Dermis microvascular lymphatic vessel endothelial cell (primary cell): ENCODE results near the gene LCN15. TPM values are rescaled to one million over a fixed set of nuclear protein-coding genes. Genes with fewer than 3 reads are reported as not detected.
"Not testable (repeated sequence)": the region's sequence is repeated elsewhere in the genome, so short reads cannot be mapped to it uniquely, and the experiment has no call there.

ENCODE experiments used
- DNase-seq, 2 donors: peaks; one replicate each; pipeline versions ENCODE4 v3.0.0 to v3.0.0-alpha.2; 2010; ENCODE audit warnings: low read depth in 2 of 2
- total RNA-seq: library from RNA; depleted of rRNA; stranded (reverse); fragments of >200 nt; gene quantifications from 2 replicates; pipeline ENCODE4 v1.2.1, GENCODE V29; 2014

The LCN15 gene
- total RNA-seq, 1 donor from 2014 or later, result 0.13 TPM

DNA sequence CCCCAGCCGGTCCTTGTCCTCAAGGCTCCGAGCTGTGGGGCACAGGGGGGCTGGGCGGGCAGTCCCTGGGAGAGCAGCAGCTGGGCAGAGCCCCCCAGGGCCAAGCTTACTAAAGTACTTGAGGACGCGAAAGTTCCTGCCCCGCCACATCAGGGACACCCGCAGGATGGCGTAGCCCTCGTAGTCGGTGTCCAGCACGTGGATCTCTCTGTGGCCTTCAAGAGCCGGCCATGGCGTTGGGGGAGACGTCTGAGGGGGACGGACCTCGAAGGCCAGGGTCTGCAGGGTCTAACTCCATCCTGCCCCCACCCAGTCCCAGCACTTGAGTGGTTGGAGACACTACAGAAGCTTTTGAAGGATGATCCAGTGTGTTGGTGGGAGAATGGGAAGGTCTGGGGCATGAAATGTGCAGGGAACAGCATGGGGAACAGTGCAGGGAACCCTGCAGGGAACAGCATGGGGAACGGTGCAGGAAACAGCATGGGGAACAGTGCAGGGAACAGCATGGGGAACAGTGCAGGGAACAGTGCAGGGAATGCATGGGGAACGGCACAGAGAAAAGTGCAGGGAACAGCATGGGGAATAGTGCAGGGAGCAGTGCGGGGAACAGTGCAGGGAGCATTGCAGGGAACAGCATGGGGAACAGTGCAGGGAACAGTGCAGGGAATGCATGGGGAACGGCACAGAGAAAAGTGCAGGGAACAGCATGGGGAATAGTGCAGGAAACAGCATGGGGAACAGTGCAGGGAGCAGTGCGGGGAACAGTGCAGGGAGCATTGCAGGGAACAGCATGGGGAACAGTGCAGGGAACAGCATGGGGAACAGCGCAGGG is 8.8 kb downstream of the LCN15 start:
- DNase-seq, result not testable (repeated sequence)

GRCh38 chr9:136754626-136755301 is 9.6 kb downstream of the LCN15 start:
- DNase-seq, result no peak

- no peak for DNase-seq
Measured at GRCh38 chr9:136754059-136754572, 10.2 kb downstream of the LCN15 start.

DNA sequence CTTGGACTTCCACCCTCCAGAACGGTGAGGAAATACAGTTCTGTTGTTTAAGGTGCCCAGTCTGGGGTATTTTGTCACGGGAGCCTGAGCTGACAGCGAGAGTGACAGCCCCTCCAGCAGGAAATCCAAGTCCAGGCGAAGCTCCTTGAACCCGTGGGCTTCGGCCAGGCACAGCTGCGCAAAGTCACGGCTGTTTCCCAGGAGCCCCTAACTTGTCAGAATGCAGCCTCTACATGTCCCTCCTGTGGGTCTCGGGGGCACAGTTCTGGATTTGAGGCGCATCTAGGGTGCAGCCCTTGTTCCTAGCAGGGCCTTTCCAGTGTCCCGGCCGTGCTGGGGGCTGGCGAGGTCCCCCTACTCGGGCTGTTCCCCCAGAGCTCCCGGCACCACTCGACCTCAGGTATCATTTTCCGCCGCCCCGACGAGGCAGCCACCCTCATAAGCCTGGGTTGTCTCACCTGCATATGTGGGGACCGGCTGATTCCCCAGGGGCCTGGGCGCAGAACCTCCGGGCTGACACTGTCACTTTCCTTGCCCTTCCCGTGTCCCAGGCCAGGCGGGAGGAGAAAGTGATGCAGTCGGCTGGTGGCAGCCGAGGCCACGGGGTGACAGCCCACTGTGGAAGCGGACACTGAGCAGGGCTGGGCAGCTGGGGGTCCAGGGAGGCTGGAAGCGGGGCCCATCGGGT is 10.8 kb downstream of the LCN15 start:
- DNase-seq, result no peak

- no peak for DNase-seq
Measured at GRCh38 chr9:136751814-136752213, 12.5 kb downstream of the LCN15 start.

DNA sequence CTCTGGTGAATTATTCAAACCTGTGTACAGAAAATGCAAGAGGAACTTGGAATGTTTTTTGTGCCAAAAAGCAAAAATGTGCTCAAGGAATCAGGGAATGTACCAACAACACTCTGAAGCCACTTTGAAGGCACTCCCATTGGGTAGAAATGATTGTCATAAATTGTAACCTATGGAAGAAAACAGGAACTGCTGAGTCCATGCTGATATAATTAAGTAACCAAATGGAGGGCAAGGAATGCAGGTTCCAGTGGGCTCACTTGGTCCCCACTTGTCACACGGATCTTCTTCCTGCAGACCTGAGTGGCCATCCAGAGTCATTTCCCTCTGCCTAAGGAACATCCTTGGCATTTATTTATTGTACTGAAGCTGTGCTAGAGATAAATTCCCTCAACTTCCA is 13.1 kb downstream of the LCN15 start:
- no peak for DNase-seq

DNA sequence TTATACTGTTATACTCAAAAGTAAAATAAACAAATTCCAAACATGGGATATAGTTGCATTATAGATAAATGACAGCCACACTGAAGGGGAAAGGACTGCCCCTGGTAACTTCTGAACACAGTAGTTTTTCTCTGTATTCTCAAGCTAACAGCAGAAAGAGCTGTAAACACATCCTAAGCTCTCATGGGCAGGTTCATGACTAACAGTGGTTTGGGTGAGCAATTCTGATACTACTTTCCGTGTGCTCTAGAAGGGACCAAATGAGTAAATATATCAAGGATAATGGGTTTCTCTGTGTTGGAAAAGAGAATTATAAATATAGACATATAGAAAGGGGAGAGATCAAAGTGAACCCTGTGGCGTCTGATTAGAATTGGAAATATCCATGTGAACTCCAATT is 13.8 kb downstream of the LCN15 start:
- DNase-seq, result no peak

DNA sequence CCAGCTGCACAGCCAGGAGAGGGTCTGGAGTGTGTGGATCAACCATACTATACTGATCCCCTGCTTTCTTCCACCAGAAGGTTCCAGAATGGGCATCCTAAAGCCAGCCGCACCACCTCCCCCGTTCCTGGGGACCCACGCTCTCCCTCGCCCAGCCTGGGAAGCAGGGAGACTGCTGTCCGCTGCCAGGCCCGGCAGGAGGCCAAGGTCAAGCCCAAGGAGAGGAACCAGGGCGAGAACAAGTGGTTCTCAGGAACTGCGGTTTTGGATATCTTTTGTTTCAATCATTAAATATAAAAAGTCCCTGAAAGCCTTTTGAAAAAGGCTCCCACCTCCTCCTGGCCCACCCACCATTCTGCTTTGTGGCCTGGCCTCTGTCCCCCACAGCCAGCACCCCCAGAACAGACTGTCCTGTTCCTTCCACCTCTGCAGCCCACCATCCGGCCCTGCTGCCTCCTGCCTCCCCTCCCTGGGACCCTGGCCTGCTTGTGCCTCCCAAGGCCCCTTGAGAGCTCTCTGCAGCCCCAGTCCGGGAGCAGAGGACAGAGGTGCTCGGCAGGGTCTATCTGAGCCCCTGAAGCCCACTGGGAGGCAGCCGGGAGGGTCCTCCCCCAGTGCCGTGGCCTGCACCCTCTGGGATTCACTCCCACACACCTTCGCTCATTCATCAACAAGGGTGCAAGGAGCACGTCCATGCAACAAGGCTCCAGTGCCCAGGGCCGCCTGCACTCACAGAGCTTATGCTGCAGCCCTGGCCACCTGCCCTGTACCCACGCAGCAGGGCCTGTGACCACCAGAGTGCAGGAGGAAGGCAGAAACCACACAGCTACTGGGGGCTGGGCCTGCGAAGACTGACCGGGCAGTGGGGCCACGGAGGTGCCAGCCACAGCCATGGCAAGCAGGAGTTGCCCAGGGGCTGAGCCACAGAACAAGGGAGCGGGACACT is 15.4 kb downstream of the LCN15 start:
- no peak for DNase-seq

GRCh38 chr9:136748201-136748600 is 16.1 kb downstream of the LCN15 start, which contains the start of gene LCN6:
Gene LCN6, minus strand, starts transcription at chr9:136748525. Its CDS starts 42 bp downstream, at chr9:136748483.
- no peak for DNase-seq

DNA sequence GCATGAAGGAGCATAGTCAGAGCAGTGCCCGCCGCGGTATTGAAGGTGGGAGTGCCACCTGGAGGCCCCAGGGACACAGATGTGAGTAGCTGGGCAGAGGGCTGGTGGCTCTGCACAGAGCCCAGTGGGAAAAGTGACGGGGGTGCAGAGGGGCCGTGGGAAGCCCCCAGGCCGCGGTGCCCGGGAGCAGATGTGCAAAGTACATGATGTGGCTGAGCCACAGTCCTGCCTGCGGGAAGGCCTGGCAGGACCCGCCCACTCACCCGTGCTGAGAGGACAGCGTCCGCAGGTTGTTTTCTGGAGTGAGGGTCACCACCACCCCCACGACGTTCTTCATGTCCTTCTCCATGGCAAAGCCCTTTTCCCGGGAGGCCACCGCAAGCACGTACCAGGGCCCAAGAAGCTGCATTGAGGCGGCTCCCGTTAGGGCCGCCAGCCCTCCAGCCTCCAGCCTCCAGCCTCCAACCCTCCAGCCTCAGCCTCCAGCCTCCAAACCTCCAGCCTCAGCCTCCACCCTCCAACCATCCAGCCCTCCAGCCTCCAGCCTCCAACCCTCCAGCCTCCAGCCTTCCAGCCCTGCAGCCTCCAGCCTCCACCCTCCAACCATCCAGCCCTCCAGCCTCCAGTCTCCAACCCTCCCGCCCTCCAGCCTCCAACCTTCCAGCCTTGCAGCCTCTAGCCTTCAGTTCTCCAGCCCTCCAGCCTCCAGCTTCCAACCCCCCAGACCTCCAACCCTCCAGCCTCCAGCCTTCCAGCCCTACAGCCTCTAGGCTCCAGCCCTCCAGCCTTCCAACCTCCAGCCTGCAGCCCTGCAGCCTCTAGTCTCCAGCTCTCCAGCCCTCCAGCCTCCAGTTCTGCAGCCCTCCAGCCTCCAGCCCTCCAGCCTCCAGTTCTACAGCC is 16.9 kb downstream of the LCN15 start:
- DNase-seq, result no peak

GRCh38 chr9:136746621-136747020 is 17.7 kb downstream of the LCN15 start:
- no peak for DNase-seq

DNA sequence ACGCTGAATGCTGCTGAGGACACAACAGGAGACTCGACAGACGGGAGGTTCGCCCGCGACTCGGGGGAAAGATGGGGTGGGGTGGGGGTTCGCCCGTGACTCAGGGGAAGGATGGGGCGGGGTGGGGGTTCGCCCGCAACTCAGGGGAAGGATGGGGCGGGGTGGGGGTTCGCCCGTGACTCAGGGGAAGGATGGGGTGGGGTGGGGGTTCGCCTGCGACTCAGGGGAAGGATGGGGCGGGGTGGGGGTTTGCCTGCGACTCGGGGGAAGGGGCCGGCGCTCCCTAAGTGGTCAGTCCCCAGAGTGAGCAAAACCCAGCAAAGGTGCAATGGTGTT is 18.2 kb downstream of the LCN15 start:
- DNase-seq, result no peak

- DNase-seq, result no peak
Measured at GRCh38 chr9:136745389-136746154, 18.7 kb downstream of the LCN15 start.

- DNase-seq, result no peak
Measured at GRCh38 chr9:136744773-136745172, 19.5 kb downstream of the LCN15 start.

DNA sequence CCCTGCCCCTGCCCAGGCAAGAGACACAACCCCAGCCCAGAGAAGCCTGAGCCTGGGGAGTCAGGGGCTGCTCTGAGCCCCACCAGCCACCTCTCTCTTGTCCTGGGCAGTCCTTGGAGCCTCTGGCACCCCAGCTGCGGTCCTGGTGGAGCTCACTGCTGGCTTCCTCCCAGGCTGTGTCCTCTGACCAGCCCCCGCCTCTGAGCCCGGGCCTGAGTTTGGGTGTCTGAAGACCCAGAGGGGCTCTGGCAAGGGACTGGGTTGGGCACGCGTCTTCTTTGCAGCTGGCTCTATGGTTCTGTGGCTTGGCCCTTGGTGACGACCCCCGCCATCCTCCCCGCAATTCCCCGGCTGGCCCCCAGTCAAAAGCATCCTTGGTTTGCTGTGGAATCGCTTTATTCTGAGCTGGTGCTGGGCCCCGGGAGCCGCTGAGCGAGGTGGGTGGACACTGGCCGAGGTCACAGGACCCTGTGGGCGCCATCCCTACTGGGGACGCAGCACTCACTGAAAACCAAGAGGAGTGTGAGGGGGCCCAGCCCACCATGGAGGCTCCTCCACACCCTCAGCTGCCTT is 20.6 kb downstream of the LCN15 start:
- no peak for DNase-seq

DNA sequence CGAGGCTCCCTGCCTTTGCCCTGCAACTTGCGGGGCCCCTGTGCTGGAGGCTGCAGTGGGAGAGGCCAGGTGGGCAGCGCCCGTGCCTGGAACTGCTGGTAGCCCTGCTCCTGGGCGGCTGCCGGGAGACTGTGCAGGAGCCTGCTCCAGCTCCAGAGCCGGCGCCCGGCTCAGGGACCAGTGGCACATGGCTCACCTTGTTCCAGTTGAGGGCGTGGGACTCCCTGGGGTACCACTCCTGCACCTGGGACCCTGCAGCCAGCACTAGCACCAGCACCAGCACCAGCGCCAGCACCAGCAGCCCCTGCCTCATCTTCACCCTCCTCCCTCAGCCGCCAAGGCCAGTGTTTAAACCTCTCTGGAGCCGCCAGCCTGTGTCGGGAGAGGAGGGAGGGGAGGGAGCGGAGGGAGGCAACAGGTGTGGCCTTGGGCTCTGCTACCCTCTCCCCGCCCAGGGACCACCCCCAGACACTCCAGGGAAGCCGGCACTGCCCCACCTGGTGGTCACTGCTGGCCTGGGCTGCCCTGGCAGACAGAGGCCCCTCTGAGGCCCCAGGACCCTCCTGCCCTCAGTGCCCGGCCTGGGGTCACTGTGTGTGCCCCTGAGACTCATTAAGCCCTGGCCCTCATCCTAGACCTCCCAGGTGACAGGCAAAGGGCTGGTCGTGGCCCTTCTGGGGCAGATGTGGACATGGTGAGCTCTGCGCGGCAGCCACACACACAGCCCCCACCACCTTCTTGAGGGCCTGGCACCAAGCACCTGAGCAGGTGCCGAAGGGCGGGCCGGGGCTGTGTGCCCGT is 21.5 kb downstream of the LCN15 start, which contains the start of gene LCN10:
TSS of gene LCN10 (minus strand) at position 350 of the 801 bp plus-strand sequence. CDS start at position 313, 37 bp downstream.
- DNase-seq, result no peak

GRCh38 chr9:136741883-136742571 is 22.3 kb downstream of the LCN15 start:
- no peak for DNase-seq
